ENCODE results near the gene TTC23.

- TF ChIP-seq CTCF (IDR thresholded peaks at IDR 0.05) (no peak), ZFX (IDR thresholded peaks at IDR 0.05; ENCODE audit: borderline replicate concordance) (no peak)
Observed at GRCh38 chr15:99139276-99139675, 110.1 kb downstream of the TTC23 start.
